Thyroid gland (tissue), 4 donors: ENCODE results near the gene SIRPD.

Experiments used
- CTCF ChIP-seq, 6 experiments: fragments of 200-600 bp in 3 of 6; fragments of 450-650 bp in 3 of 6; sonication (generic) in 3 of 6; IDR thresholded peaks; one replicate each; pipeline ENCODE4 v1.5.1; 2016 to 2019; ENCODE audit warnings: antibody characterized with exemption in 6 of 6, mild to moderate bottlenecking in 2 of 6, inconsistent platforms in 1 of 6, moderate library complexity in 1 of 6
- POLR2A ChIP-seq, 2 donors: fragments of 450-650 bp; IDR thresholded peaks; one replicate each; pipeline ENCODE4 v1.6.1; 2017; ENCODE audit warnings: antibody characterized with exemption in 2 of 2, mild to moderate bottlenecking in 2 of 2, moderate library complexity in 1 of 2

- no peak for TF ChIP-seq POLR2A (IDR thresholded peaks at IDR 0.05)
- no peak for TF ChIP-seq CTCF (IDR thresholded peaks at IDR 0.05)
Measured at GRCh38 chr20:1579488-1579887, 22.0 kb upstream of the SIRPD start.
